DMS 273 treated with DMSO at 0.1 percent for 48 hours (cell line): ENCODE results near the gene TEX2.

Experiments
- DNase-seq: peaks from one replicate; lab custom pipeline; 2025; lab: John Stamatoyannopoulos, UW

Gene TEX2

GRCh38 chr17:64160378-64160777, 102.7 kb downstream of the TEX2 start:
- no peak for DNase-seq

- DNase-seq: no peak
These were observed 104.0 kb downstream of the TEX2 start for GRCh38 chr17:64158831-64159590.

GRCh38 chr17:64158406-64158805, 104.7 kb downstream of the TEX2 start:
- DNase-seq: no peak

GRCh38 chr17:64157669-64158180, 105.3 kb downstream of the TEX2 start:
- DNase-seq: no peak

DNA sequence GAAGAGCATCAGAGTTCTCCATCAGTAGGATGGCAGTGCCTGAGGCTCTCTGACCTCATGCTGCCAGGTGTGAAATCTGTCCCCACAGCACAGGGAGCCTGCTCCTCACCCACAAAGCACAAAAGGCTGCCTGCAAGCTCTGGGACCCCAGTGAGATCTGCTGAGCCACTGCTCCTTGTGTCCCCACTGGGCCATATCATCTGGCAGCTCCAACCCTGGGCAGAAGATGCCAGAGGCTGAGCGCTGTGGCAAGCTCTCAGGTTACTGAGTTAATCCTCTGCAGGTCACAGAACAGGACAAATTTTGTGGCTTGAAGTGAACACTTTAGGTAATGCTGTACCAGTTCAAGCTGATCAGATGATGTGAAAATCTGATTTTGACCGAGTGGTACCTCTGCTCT, 106.4 kb downstream of the TEX2 start:
- DNase-seq: no peak

- DNase-seq: no peak
These were observed 107.1 kb downstream of the TEX2 start for GRCh38 chr17:64155751-64156544.

GRCh38 chr17:64155129-64155528, 107.9 kb downstream of the TEX2 start:
- DNase-seq: no peak

GRCh38 chr17:64154717-64155116, 108.3 kb downstream of the TEX2 start:
- DNase-seq: no peak

- no peak for DNase-seq
These were observed 108.8 kb downstream of the TEX2 start for GRCh38 chr17:64154313-64154695.

- no peak for DNase-seq
These were observed 109.3 kb downstream of the TEX2 start for GRCh38 chr17:64153565-64154312.

- DNase-seq: no peak
These were observed 110.5 kb downstream of the TEX2 start for GRCh38 chr17:64152428-64153125.

GRCh38 chr17:64151016-64151368, 112.1 kb downstream of the TEX2 start:
- DNase-seq: no peak

- DNase-seq: no peak
These were observed 112.6 kb downstream of the TEX2 start for GRCh38 chr17:64150237-64151015.

DNA sequence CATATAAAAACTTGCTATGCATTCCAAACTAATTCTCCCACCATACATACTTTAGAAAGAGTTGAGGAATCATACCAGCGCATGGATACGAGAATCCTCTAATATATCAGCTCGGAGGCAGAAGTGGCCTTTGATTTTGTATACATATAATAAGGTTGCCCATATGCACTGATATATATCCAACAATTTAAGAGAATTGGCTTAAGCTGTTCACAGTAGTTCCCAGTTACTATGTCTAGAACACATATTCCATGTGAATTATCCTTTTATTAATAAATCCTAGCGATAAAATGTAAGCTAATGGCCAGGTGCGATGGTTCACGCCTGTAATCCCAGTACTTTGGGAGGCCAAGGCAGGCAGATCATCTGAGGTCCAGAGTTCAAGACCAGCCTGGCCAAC, 113.9 kb downstream of the TEX2 start:
- DNase-seq: no peak

- DNase-seq: no peak
These were observed 114.4 kb downstream of the TEX2 start for GRCh38 chr17:64148699-64149098.

- DNase-seq: peak; percentile 89
These were observed 114.9 kb downstream of the TEX2 start for GRCh38 chr17:64148017-64148631.

DNA sequence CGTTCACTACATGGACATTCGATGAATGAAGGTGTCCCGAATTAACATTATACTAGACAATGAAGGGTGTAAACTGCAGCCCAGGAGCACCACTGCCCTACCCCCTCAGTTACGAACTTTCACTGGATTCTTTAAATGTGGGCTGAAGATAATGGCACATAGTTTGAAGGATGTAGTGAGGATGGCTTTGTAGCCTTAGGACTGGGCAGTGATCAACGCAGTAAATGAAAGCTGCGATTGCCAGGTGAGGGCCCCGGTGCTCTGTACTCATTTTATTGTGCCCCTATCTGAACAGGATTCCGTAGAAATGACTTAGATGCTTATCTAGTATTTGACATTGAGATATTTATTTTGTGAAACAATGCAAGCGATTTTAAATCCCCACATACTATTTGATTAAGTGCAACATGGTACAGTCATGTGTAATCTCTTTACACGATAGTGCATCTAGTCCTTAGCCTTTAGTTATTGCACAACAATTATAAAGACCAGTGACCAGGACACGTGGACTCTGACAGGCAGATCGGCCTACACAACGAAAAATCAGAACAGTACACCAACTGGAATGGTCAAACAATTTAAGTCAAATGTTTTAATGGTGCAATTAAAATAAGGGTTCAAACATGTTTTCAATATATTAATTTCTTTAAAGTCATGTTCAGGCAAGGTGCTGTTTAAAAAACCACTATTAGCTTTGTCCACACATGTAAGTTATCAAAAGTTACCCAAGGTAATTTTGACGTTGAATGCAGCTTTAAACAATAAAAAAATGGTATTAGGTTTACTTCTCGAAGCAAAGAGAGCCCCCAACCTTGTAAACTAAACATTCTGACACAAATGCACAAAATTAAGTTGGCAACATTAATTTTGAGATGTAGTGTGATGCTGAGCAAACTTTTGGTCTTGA, 115.7 kb downstream of the TEX2 start:
- peak; percentile 84 for DNase-seq

DNA sequence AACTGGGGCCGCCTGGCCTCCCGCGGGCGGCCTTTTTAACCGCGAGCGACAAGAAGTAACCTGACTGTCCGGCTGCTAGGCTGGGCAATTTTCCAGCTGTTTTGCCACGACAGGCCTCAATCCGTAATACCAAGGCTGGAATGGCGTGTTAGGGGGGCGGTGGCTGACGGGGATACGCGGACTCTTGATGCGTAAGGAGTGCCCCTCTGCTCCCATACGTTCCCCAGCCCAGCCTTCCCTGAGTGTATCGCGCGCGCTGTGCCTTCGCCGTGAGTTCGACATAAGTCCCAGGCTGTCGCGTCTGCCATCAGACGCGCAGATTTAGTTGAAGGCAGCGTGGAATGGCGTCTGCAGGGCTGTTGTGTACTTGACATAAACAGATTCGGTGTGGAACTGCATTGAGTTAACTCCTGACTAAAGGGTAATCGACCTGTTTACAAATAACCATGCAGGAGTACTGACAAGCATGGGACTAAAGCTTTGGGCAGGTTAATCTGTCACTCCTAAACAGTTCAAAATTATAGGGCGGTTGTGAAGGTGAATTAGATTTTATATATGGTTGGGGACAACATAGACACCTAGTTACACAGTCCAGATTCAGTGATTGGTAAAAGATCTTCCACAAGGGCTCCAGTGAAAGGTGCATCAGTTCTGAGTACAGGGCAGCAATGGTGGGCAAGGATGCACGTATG, 116.5 kb downstream of the TEX2 start:
- DNase-seq: no peak
